ENCODE measurements around the gene NARS2.
"Not testable (repeated sequence)": the region's sequence is repeated elsewhere in the genome, so short reads cannot be mapped to it uniquely, and the experiment has no call there.

DNA sequence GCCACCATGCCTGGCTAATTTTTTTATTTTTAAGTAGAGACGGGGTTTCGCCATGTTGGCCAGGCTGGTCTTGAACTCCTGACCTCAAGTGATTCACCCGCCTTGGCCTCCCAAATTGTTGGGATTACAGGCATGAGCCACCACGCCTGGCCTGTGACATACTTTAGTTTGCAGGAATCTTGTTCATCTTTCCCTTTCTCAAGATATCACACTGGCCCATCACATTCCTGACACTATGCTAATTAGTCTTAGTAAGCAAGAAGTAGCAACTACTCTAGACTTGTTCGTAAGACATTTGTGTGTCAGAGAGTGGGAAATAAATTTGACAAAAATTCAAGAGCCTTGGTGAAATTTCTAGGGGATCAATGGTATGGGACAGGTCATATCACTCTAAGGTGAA lies 34.7 kb upstream of the NARS2 start:
- not testable (repeated sequence) for TF ChIP-seq CTCF, POLR2AphosphoS5, EP300 (IDR thresholded peaks at IDR 0.05)
